Osteoblast (primary cell): ENCODE results near the gene PLA2G4B. TPM values are rescaled to one million over a fixed set of nuclear protein-coding genes. Genes with fewer than 3 reads are reported as not detected.

Source experiments
- DNase-seq: peaks from one replicate; pipeline ENCODE4 v3.0.0; 2011; ENCODE audit warnings: low spot score, mixed read lengths; ENCODE audit not compliant: insufficient read length; ENCODE audit errors: missing footprints
- H2AFZ ChIP-seq: 2 replicates; pipeline ENCODE4 v1.6.0; 2011; ENCODE audit warnings: mild to moderate bottlenecking, low read length
- H3K27ac ChIP-seq: 2 replicates; pipeline ENCODE4 v1.5.1; 2011; ENCODE audit warnings: mild to moderate bottlenecking, low read depth, low read length, moderate library complexity
- H3K27me3 ChIP-seq: 2 replicates; pipeline ENCODE4 v1.6.0; 2012; ENCODE audit warnings: mild to moderate bottlenecking, control low read depth, inconsistent platforms, low read length, moderate library complexity; ENCODE audit not compliant: insufficient read depth
- H3K36me3 ChIP-seq: 2 replicates; pipeline ENCODE4 v1.5.1; 2011; ENCODE audit warnings: mild to moderate bottlenecking, low read length, control low read depth, moderate library complexity; ENCODE audit not compliant: insufficient read depth
- H3K4me1 ChIP-seq: 2 replicates; pipeline ENCODE4 v1.5.1; 2011; ENCODE audit warnings: mild to moderate bottlenecking, low read length, control low read depth, moderate library complexity; ENCODE audit not compliant: insufficient read depth
- H3K4me2 ChIP-seq: 2 replicates; pipeline ENCODE4 v1.6.0; 2011; ENCODE audit warnings: mild to moderate bottlenecking, low read length; ENCODE audit not compliant: insufficient read depth
- H3K4me3 ChIP-seq: fragments of 200-600 bp; sonication (generic); 3 replicates; pipeline ENCODE4 v1.5.1; 2012; ENCODE audit warnings: mild to moderate bottlenecking, low read length, inconsistent platforms; ENCODE audit not compliant: insufficient read depth
- H3K79me2 ChIP-seq: 2 replicates; pipeline ENCODE4 v1.6.0; 2012; ENCODE audit warnings: mild to moderate bottlenecking, low read length, control low read depth, inconsistent platforms; ENCODE audit not compliant: insufficient read depth
- H3K9me3 ChIP-seq: 2 replicates; pipeline ENCODE4 v1.5.1; 2011; ENCODE audit warnings: low read depth, low read length, control low read depth
- H4K20me1 ChIP-seq: 2 replicates; pipeline ENCODE4 v1.6.0; 2012; ENCODE audit warnings: mild to moderate bottlenecking, low read length, control low read depth; ENCODE audit not compliant: insufficient read depth
- total RNA-seq: library from RNA; depleted of rRNA; stranded (reverse); fragments of >200 nt; gene quantifications from 2 replicates; pipeline ENCODE4 v1.2.3, GENCODE V29; 2012
- TF ChIP-seq, protein P1 (sequence below): IDR thresholded peaks from 2 replicates; pipeline ENCODE4 v1.5.1; 2011; ENCODE audit warnings: mild to moderate bottlenecking, low read depth, low read length, moderate library complexity; ENCODE audit errors: extremely low read depth

PLA2G4B gene
- total RNA-seq, 1 donor = 0.72 TPM

- Histone ChIP-seq H4K20me1 (peaks cover 10% of the 10 kb centered on the region), H3K4me2 (no peak overlapping the region), H3K4me3 (no peak overlapping the region), H3K79me2 (peaks cover 30% of the 10 kb centered on the region), H3K9me3 (no peaks in the 10 kb centered on the region), H3K27me3 (no peaks in the 10 kb centered on the region), H3K4me1 (peaks cover 15% of the 10 kb centered on the region), H3K27ac (no peak overlapping the region), H3K36me3 (peaks cover 8% of the 10 kb centered on the region), H2AFZ (no peak overlapping the region)
- TF ChIP-seq, protein P1, sequence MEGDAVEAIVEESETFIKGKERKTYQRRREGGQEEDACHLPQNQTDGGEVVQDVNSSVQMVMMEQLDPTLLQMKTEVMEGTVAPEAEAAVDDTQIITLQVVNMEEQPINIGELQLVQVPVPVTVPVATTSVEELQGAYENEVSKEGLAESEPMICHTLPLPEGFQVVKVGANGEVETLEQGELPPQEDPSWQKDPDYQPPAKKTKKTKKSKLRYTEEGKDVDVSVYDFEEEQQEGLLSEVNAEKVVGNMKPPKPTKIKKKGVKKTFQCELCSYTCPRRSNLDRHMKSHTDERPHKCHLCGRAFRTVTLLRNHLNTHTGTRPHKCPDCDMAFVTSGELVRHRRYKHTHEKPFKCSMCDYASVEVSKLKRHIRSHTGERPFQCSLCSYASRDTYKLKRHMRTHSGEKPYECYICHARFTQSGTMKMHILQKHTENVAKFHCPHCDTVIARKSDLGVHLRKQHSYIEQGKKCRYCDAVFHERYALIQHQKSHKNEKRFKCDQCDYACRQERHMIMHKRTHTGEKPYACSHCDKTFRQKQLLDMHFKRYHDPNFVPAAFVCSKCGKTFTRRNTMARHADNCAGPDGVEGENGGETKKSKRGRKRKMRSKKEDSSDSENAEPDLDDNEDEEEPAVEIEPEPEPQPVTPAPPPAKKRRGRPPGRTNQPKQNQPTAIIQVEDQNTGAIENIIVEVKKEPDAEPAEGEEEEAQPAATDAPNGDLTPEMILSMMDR = no peak
- no peak for DNase-seq
These were observed 33.6 kb upstream of the PLA2G4B start for GRCh38 chr15:41804916-41805666.

GRCh38 chr15:41805711-41806110 lies 32.9 kb upstream of the PLA2G4B start:
- Histone ChIP-seq H3K4me2 (no peak overlapping the region), H3K4me3 (no peak overlapping the region), H3K27ac (no peak overlapping the region), H4K20me1 (peaks cover 10% of the 10 kb centered on the region), H3K27me3 (no peaks in the 10 kb centered on the region), H3K9me3 (no peaks in the 10 kb centered on the region), H2AFZ (no peak overlapping the region), H3K36me3 (peaks cover 3% of the 10 kb centered on the region), H3K79me2 (peaks cover 30% of the 10 kb centered on the region), H3K4me1 (peaks cover 15% of the 10 kb centered on the region)
- TF ChIP-seq, protein P1 = no peak
- DNase-seq = no peak

- Histone ChIP-seq H3K4me2 (no peak overlapping the region), H4K20me1 (peaks cover 10% of the 10 kb centered on the region), H3K79me2 (peaks cover 30% of the 10 kb centered on the region), H3K4me3 (no peak overlapping the region), H3K27me3 (no peaks in the 10 kb centered on the region), H3K27ac (no peak overlapping the region), H3K36me3 (peaks cover 3% of the 10 kb centered on the region), H2AFZ (no peak overlapping the region), H3K9me3 (no peaks in the 10 kb centered on the region), H3K4me1 (peaks cover 15% of the 10 kb centered on the region)
- TF ChIP-seq, protein P1 = no peak
- no peak for DNase-seq
These were observed 32.1 kb upstream of the PLA2G4B start for GRCh38 chr15:41806291-41807181.

GRCh38 chr15:41809121-41809520 lies 29.5 kb upstream of the PLA2G4B start:
- H3K27ac ChIP-seq = no peak overlapping the region
- H3K4me1 ChIP-seq = peaks cover 6% of the 10 kb centered on the region
- no peaks in the 10 kb centered on the region for H3K9me3 ChIP-seq
- H4K20me1 ChIP-seq = peaks cover 15% of the 10 kb centered on the region
- DNase-seq = peak; percentile 79
- H3K4me3 ChIP-seq = no peak overlapping the region
- peaks cover 26% of the 10 kb centered on the region for H3K36me3 ChIP-seq
- H3K4me2 ChIP-seq = no peak overlapping the region
- H2AFZ ChIP-seq = no peak overlapping the region
- peaks cover 32% of the 10 kb centered on the region for H3K79me2 ChIP-seq
- H3K27me3 ChIP-seq = no peaks in the 10 kb centered on the region
- TF ChIP-seq, protein P1 = no peak
